Lower lobe of right lung (tissue), 2 donors: ENCODE data around the gene VPS18. TPM values are rescaled to one million over a fixed set of nuclear protein-coding genes. Genes with fewer than 3 reads are reported as not detected.
A peak's percentile ranks its signal among the peaks of the same experiment; 100 is the strongest.

Source experiments
- ATAC-seq, 2 donors: fragments of 200-7000 bp; cut with Tn5 transposase; one replicate each; pipeline ENCODE4 v1.9.1; 2020 to 2022; ENCODE audit warnings: mild to moderate bottlenecking in 2 of 2, moderate library complexity in 2 of 2
- DNase-seq: peaks from one replicate; pipeline ENCODE4 v3.0.0-alpha.2; 2020
- H3K27ac ChIP-seq: fragments of 200-600 bp; one replicate; pipeline ENCODE4 v1.8.0; 2022
- H3K27me3 ChIP-seq: fragments of 200-600 bp; one replicate; pipeline ENCODE4 v1.8.0; 2022; ENCODE audit warnings: low read depth
- H3K36me3 ChIP-seq: fragments of 200-600 bp; one replicate; pipeline ENCODE4 v1.8.0; 2022; ENCODE audit warnings: mild to moderate bottlenecking
- H3K4me1 ChIP-seq: fragments of 200-600 bp; one replicate; pipeline ENCODE4 v1.8.0; 2022
- H3K4me3 ChIP-seq: fragments of 200-600 bp; one replicate; pipeline ENCODE4 v1.8.0; 2022; ENCODE audit warnings: mild to moderate bottlenecking
- H3K9me3 ChIP-seq: fragments of 200-600 bp; one replicate; pipeline ENCODE4 v1.8.0; 2022
- CTCF ChIP-seq: fragments of 200-600 bp; IDR thresholded peaks from one replicate; pipeline ENCODE4 v1.8.0; 2022; ENCODE audit warnings: antibody characterized with exemption, mild to moderate bottlenecking
- intact Hi-C: fragments of 100-400 bp; cut with DNase I; formaldehyde crosslinking; loops from one replicate; pipeline ENCODE4 v1.11.0; 2022
- total RNA-seq: library from RNA; stranded (reverse); fragmentation: NEBNext Ultra II Directional; extraction: Animal tissue kit (Norgen Biotek cat#: 25700); gene quantifications from one replicate; pipeline ENCODE4 v1.2.1, GENCODE V29; 2021
- donor health status: DM: no; HTN: yes; CAD: no; lungs with severe emphysema.

The VPS18 gene
- total RNA-seq, 1 donor from 2014 or later: 24.0 TPM

- DNase-seq (no peak), ATAC-seq (no peak)
- Histone ChIP-seq H3K36me3 (peaks cover 84% of the 10 kb centered on the region), H3K9me3 (no peaks in the 10 kb centered on the region), H3K27me3 (no peaks in the 10 kb centered on the region), H3K27ac (no peak overlapping the region), H3K4me1 (peaks cover 49% of the 10 kb centered on the region), H3K4me3 (no peak overlapping the region)
- intact Hi-C loops: no loop called here
- no peak for TF ChIP-seq CTCF
Measured at GRCh38 chr15:40899536-40900207, 5.4 kb downstream of the VPS18 start.

DNA sequence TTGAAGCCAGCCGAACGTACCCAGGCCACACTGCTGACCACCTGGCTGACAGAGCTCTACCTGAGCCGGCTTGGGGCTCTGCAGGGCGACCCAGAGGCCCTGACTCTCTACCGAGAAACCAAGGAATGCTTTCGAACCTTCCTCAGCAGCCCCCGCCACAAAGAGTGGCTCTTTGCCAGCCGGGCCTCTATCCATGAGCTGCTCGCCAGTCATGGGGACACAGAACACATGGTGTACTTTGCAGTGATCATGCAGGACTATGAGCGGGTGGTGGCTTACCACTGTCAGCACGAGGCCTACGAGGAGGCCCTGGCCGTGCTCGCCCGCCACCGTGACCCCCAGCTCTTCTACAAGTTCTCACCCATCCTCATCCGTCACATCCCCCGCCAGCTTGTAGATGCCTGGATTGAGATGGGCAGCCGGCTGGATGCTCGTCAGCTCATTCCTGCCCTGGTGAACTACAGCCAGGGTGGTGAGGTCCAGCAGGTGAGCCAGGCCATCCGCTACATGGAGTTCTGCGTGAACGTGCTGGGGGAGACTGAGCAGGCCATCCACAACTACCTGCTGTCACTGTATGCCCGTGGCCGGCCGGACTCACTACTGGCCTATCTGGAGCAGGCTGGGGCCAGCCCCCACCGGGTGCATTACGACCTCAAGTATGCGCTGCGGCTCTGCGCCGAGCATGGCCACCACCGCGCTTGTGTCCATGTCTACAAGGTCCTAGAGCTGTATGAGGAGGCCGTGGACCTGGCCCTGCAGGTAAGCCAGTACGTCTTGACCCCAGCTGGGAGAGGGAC, 6.2 kb downstream of the VPS18 start:
- Histone ChIP-seq H3K4me1 (peaks cover 51% of the 10 kb centered on the region), H3K27me3 (no peaks in the 10 kb centered on the region), H3K9me3 (no peaks in the 10 kb centered on the region), H3K27ac (no peak overlapping the region), H3K36me3 (peaks cover 88% of the 10 kb centered on the region), H3K4me3 (no peak overlapping the region)
- ATAC-seq (no peak), DNase-seq (no peak)
- no peak for TF ChIP-seq CTCF
- intact Hi-C loops: no loop called here

DNA sequence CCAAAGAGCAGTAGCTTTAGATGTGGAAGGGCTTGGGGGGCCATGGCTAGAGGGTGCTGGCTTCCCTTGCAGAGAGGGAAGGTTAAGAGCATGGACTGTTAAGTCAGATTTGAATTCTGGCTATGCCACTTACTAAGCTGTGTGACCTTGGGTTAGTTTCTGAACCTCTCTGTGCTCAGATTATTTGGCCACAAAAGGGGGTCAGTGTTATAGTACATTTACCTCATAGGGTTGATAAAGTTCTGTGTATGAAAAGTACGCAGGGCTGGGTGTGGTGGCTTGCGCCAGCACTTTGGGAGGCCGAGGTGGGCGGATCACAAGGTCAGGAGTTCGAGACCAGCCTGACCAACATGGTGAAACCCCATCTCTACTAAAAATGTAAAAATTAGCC, 6.8 kb downstream of the VPS18 start:
- TF ChIP-seq CTCF: no peak
- peaks cover 51% of the 10 kb centered on the region for H3K4me1 ChIP-seq

DNA sequence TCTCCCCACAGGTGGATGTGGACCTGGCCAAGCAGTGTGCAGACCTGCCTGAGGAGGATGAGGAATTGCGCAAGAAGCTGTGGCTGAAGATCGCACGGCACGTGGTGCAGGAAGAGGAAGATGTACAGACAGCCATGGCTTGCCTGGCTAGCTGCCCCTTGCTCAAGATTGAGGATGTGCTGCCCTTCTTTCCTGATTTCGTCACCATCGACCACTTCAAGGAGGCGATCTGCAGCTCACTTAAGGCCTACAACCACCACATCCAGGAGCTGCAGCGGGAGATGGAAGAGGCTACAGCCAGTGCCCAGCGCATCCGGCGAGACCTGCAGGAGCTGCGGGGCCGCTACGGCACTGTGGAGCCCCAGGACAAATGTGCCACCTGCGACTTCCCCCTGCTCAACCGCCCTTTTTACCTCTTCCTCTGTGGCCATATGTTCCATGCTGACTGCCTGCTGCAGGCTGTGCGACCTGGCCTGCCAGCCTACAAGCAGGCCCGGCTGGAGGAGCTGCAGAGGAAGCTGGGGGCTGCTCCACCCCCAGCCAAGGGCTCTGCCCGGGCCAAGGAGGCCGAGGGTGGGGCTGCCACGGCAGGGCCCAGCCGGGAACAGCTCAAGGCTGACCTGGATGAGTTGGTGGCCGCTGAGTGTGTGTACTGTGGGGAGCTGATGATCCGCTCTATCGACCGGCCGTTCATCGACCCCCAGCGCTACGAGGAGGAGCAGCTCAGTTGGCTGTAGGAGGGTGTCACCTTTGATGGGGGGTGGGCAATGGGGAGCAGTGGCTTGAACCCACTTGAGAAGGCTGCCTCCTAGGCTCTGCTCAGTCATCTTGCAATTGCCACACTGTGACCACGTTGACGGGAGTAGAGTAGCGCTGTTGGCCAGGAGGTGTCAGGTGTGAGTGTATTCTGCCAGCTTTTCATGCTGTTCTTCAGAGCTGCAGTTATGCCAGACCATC, 8.6 kb downstream of the VPS18 start:
- no peaks in the 10 kb centered on the region for H3K9me3 ChIP-seq
- no peak overlapping the region for H3K4me3 ChIP-seq
- intact Hi-C loops: no loop called here
- H3K36me3 ChIP-seq: peaks cover 66% of the 10 kb centered on the region
- no peak for TF ChIP-seq CTCF
- DNase-seq: peak; percentile 86
- no peak for ATAC-seq
- H3K4me1 ChIP-seq: peaks cover 65% of the 10 kb centered on the region
- peak overlapping the region; percentile 46 for H3K27ac ChIP-seq
- H3K27me3 ChIP-seq: no peaks in the 10 kb centered on the region

More for the DNA sequence above, 6.8 kb downstream of the VPS18 start:
- Histone ChIP-seq H3K36me3 (peaks cover 85% of the 10 kb centered on the region), H3K27ac (no peak overlapping the region), H3K4me3 (no peak overlapping the region), H3K9me3 (no peaks in the 10 kb centered on the region), H3K27me3 (no peaks in the 10 kb centered on the region)
- DNase-seq (no peak), ATAC-seq (no peak)
- intact Hi-C loops: no loop called here

GRCh38 chr15:40904552-40905201, 10.4 kb downstream of the VPS18 start:
- Histone ChIP-seq H3K4me3 (no peak overlapping the region), H3K9me3 (no peaks in the 10 kb centered on the region), H3K4me1 (peaks cover 83% of the 10 kb centered on the region), H3K36me3 (peaks cover 49% of the 10 kb centered on the region), H3K27ac (peak overlapping the region; percentile 39), H3K27me3 (no peaks in the 10 kb centered on the region)
- ATAC-seq (no peak), DNase-seq (no peak)
- TF ChIP-seq CTCF: no peak
- intact Hi-C loops: no loop called here
